Putamen (tissue), 1 donor: ENCODE measurements around the gene ADGRD1.

Experiments
- DNase-seq: peaks from one replicate; pipeline ENCODE4 v3.0.0-alpha.2; 2016; ENCODE audit warnings: low spot score

Gene ADGRD1

GRCh38 chr12:131042834-131043245, 89.1 kb downstream of the ADGRD1 start:
- no peak for DNase-seq

GRCh38 chr12:131043401-131043871, 89.7 kb downstream of the ADGRD1 start:
- no peak for DNase-seq

- no peak for DNase-seq
Measured at GRCh38 chr12:131044136-131044535, 90.4 kb downstream of the ADGRD1 start.

- no peak for DNase-seq
Measured at GRCh38 chr12:131044760-131045381, 91.2 kb downstream of the ADGRD1 start.

- no peak for DNase-seq
Measured at GRCh38 chr12:131045705-131046460, 92.2 kb downstream of the ADGRD1 start.

- no peak for DNase-seq
Measured at GRCh38 chr12:131046813-131047788, 93.4 kb downstream of the ADGRD1 start.

- DNase-seq: no peak
Measured at GRCh38 chr12:131047789-131048610, 94.3 kb downstream of the ADGRD1 start.

- DNase-seq: no peak
Measured at GRCh38 chr12:131048611-131048990, 94.9 kb downstream of the ADGRD1 start.

GRCh38 chr12:131049002-131049401, 95.3 kb downstream of the ADGRD1 start:
- DNase-seq: no peak

- no peak for DNase-seq
Measured at GRCh38 chr12:131049549-131050339, 96.0 kb downstream of the ADGRD1 start.

- no peak for DNase-seq
Measured at GRCh38 chr12:131050463-131051154, 96.9 kb downstream of the ADGRD1 start.

GRCh38 chr12:131051155-131051473, 97.4 kb downstream of the ADGRD1 start:
- no peak for DNase-seq

GRCh38 chr12:131052063-131052781, 98.5 kb downstream of the ADGRD1 start:
- DNase-seq: no peak

GRCh38 chr12:131052929-131053328, 99.2 kb downstream of the ADGRD1 start:
- DNase-seq: no peak

GRCh38 chr12:131053567-131053966, 99.9 kb downstream of the ADGRD1 start:
- DNase-seq: no peak

GRCh38 chr12:131054345-131055092, 100.8 kb downstream of the ADGRD1 start:
- DNase-seq: no peak

- DNase-seq: no peak
Measured at GRCh38 chr12:131055093-131055465, 101.4 kb downstream of the ADGRD1 start.

GRCh38 chr12:131055596-131056233, 102.0 kb downstream of the ADGRD1 start:
- no peak for DNase-seq
